ENCODE data around the gene ELP1.

DNA sequence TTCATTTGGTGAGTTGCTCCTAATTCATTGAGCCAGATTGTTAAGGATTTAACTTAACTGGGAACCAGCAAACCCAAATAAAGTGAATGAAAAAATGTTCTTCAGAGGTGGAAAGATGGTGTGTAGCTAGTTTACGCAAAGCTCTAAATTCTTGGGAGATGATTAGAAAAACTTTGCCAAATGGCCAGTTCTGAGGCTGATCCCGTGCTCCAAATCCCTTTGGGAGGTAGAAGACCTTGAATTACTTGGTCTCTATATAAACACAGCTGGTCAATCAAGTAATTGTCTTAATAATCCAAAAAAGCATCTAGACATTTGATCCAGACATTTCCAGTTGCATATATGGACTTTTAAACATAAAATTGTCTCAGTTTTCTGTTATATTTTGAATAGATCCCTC, 89.5 kb downstream of the ELP1 start:
- TF ChIP-seq, protein P1, sequence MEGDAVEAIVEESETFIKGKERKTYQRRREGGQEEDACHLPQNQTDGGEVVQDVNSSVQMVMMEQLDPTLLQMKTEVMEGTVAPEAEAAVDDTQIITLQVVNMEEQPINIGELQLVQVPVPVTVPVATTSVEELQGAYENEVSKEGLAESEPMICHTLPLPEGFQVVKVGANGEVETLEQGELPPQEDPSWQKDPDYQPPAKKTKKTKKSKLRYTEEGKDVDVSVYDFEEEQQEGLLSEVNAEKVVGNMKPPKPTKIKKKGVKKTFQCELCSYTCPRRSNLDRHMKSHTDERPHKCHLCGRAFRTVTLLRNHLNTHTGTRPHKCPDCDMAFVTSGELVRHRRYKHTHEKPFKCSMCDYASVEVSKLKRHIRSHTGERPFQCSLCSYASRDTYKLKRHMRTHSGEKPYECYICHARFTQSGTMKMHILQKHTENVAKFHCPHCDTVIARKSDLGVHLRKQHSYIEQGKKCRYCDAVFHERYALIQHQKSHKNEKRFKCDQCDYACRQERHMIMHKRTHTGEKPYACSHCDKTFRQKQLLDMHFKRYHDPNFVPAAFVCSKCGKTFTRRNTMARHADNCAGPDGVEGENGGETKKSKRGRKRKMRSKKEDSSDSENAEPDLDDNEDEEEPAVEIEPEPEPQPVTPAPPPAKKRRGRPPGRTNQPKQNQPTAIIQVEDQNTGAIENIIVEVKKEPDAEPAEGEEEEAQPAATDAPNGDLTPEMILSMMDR (IDR thresholded peaks at IDR 0.05), result no peak
- TF ChIP-seq POLR2A (IDR thresholded peaks at IDR 0.05), result no peak
